Fibroblast of mammary gland (primary cell): ENCODE data around the gene CLCN1.

ENCODE experiments used
- DNase-seq: peaks from one replicate; pipeline ENCODE4 v3.0.0-alpha.2; 2010; ENCODE audit warnings: low read depth
- H3K4me3 ChIP-seq: 2 replicates; pipeline ENCODE4 v1.5.1; 2011; ENCODE audit warnings: low read depth, mild to moderate bottlenecking, low read length, moderate library complexity; ENCODE audit not compliant: control insufficient read depth
- TF ChIP-seq, protein P1 (sequence below): conservative IDR thresholded peaks from 2 replicates; pipeline ENCODE4 v1.5.1; 2011; ENCODE audit warnings: low read depth, low read length, inconsistent platforms; ENCODE audit not compliant: control insufficient read depth, insufficient read depth

Gene CLCN1

DNA sequence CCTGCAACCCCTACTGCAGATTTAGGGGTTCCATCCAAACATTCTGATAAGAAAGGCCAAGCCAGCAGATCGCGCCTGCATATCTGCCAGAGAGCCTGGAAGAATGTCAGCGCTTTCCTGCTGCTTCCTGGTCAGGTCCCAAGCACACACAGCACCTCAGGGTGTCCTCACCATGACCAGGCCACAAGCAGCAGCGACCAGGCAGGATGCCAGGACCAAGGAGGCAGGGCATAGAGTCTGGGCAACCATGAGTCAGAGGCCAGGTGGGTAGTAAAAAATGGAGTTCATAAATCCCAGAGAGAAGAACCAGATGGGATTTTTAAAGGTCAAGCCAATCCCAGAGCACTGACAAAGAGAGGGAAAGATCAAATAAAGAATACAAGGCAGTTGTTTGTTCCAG is 52.1 kb downstream of the CLCN1 start:
- H3K4me3 ChIP-seq, result no peak overlapping the region
- TF ChIP-seq, protein P1, sequence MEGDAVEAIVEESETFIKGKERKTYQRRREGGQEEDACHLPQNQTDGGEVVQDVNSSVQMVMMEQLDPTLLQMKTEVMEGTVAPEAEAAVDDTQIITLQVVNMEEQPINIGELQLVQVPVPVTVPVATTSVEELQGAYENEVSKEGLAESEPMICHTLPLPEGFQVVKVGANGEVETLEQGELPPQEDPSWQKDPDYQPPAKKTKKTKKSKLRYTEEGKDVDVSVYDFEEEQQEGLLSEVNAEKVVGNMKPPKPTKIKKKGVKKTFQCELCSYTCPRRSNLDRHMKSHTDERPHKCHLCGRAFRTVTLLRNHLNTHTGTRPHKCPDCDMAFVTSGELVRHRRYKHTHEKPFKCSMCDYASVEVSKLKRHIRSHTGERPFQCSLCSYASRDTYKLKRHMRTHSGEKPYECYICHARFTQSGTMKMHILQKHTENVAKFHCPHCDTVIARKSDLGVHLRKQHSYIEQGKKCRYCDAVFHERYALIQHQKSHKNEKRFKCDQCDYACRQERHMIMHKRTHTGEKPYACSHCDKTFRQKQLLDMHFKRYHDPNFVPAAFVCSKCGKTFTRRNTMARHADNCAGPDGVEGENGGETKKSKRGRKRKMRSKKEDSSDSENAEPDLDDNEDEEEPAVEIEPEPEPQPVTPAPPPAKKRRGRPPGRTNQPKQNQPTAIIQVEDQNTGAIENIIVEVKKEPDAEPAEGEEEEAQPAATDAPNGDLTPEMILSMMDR, result no peak
- no peak for DNase-seq

DNA sequence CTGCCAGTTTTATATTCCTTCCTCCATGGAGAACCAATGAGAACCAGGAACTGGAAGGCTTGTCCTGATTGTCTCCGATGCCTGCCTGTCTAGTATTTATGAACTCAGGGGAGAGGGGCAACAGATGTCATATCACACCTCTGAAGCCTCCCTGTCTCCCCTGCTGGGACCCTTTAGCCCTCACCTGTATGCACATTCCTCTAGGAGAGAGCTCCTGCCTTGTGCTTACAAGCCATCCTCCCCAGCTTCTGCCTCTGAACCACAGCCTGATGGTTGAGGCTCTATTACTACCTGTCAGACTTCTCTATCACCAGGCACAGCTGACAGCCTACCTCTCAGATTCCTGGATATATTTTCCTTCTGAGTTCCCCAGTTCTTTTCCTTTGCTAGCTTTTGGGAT is 52.5 kb downstream of the CLCN1 start:
- no peak overlapping the region for H3K4me3 ChIP-seq
- DNase-seq, result no peak
- TF ChIP-seq, protein P1, result no peak

DNA sequence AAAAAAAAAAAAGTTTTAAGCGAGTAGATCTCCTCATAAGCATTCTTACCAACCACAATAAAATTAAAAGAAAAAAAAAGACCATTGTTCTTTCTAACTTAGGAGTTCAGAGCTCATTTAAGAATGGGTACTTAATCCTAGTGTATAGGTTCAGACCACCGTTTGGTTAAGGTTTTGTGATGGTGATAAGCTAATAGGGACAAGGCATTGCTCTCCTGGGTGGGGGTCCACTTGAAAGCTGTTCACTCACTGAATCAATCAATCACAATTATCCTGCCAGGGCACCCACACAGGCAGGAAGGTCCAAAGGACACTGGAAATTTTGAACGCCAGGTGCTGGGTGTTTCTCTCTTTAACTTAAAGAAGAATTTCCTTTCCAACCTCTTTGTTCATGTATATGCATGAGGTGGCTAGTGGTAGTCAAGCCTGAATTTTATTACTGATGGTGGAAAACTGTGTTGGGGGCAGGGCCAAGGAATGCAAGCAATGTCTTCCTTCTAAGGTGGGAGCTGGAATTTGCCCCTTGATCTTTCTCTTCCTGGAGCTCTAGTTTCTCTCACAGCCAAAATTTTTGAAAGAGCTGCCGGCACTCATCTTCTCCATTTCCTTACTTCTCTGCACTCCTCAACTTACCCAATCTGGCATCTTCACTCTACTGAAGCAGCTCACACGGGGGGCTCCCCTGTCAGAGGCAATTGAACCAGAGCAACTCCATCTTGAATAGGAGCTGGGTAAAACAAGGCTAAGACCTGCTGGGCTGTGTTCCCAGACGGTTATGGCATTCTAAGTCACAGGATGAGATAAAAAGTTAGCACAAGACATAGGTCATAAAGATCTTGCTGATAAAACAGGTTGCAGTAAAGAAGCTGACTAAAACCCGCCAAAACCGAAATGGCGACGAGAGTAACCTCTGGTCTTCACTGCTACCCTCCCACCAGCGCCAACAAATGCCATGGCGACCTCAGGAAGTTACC is 54.1 kb downstream of the CLCN1 start:
- TF ChIP-seq, protein P1, result no peak
- H3K4me3 ChIP-seq, result no peak overlapping the region
- DNase-seq, result no peak

DNA sequence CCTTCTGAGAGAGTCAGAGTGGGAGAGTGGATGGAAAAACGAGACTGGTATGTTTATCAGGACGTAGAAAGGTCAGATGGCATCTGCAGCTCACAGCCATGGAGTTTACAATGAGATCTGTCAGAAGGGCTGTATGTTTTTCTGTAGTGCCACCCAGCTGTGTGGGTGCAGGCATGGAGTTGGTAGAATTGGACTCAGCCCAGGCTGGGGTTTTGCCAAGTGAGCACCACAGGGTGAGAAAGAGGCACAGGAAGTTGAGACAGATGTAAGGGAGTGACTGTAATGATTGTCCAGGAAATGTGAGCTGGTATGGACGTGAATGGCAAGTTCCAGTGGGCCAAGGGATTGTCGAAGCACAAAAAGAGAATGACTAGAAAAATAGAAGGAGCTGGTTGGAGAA is 56.2 kb downstream of the CLCN1 start:
- no peak overlapping the region for H3K4me3 ChIP-seq
- TF ChIP-seq, protein P1, result no peak
- DNase-seq, result no peak

DNA sequence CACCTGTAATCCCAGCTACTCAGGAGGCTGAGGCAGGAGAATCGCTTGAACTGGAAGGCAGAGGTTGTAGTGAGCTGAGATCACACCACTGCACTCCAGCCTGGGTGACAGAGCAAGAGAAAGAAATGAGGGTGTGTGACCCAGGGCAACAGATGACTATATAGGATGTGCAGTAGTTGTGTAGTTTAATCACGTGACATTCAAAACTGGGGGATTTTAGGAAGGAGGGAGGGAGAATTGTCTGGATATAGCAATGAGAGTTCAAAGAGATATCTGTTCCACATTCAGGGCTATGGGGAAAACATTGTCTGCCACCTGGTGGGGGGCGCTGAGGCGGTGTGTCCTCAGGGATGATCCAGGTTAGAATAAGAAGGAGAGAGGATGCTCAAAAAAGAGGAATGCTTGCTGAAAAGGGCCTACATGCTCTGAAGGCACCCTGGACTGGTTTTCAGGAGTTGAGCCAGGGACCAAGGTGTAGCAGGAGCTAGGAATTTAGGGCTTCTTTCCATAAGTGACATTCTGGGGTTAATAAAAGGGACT is 57.4 kb downstream of the CLCN1 start:
- TF ChIP-seq, protein P1, result no peak
- H3K4me3 ChIP-seq, result no peak overlapping the region
- no peak for DNase-seq

DNA sequence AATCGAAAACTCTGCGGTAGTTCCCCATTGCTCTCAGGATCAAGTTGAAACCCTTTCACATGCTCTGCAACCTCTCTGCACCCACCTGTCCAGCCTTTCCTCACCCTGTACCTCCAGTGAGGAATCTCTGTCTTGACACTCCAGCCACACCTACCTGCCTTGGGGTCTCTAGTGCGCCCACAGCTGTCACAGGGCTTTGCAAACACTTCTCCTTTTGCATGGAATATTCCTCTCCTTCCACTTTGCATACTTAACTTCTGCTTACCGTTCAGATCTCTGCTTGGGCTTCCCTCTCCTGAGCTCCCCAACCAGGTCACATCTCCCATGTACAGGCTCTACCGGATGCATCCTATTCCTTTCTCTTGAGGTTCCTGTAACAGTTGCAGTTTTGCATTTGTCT is 58.6 kb downstream of the CLCN1 start:
- TF ChIP-seq, protein P1, result no peak
- DNase-seq, result no peak
- no peak overlapping the region for H3K4me3 ChIP-seq
